Activated CD4-positive, alpha-beta T cell treated with anti-CD3 and anti-CD28 coated beads, Interleukin-2, Interleukin-4, amounts not matched to agents 100 ng/mL and 50 ng/mL, durations not matched to agents 16 hours and 8 hours (primary cell): ENCODE data around the gene FBXW5.
A peak's percentile ranks its signal among the peaks of the same experiment; 100 is the strongest.

Source experiments
- DNase-seq: peaks from one replicate; pipeline ENCODE4 v3.0.0-alpha.2; 2020; ENCODE audit warnings: low spot score

The FBXW5 gene

DNA sequence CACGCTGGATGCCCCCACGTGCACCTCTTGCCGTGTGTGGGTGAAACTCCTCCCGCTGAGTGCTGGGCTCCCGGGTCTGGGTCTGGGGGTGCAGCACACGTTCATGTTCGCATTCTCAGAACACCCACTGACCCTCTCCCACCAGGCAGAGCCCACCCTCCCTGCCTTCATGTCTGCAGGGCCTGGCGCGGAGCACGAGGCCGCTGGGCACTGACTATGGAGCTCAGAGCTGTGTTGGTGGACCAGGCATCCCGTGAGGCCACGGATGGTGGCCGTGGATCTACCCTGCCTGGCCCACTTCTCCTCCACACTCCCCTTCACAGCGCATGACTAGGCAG lies 16.4 kb upstream of the FBXW5 start:
- no peak for DNase-seq

DNA sequence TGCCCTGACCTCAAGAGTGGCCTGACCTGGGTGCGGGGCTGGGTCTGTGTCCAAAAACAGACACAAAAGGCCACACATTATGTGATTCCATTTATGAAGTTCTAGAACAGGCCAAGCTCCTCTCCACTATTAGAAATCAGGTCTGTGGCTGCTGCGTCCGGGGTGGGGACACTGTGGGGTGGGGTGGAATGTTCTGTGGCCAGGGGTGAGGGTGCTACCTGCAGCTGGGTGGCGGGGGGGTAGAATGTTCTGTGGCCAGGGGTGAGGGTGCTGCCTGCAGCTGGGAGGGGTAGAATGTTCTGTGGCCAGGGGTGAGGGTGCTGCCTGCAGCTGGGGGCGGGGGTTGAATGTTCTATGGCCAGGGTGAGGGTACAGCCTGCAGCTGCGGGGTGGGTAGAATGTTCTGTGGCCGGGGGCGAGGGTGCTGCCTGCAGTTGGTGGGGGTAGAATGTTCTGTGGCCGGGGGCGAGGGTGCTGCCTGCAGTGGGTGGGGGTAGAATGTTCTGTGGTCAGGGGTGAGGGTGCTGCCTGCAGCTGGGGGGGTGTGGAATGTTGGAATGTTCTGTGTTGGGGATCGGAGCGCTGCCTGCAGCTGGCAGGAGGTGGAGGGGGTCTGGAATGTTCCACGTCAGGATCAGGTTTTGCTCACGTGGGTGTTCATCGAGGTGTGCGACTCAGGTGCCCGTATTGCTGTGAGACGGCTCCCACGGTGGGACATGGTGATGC lies 15.8 kb upstream of the FBXW5 start:
- DNase-seq, result no peak

- DNase-seq, result no peak
Measured at GRCh38 chr9:136958898-136959850, 14.6 kb upstream of the FBXW5 start.

DNA sequence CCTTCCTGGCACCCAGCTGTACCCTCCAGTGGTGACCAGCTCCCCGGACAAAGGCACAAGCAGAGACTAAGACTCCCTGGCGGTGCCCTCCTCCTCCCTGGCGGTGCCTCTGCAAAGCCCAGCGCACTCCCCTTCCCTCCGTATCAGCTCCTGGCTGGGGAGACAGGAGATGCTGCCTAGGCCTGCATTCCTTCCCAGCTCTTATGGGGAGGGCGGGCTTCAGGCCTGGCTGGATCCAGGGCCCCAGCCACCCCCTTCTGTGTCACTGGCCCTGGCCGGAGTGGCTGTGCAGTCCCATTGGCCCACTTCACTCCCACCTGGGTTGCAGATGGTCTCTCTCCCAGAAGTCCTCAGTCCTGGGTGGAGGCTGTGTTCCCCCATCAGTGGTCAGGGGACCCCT lies 13.9 kb upstream of the FBXW5 start:
- no peak for DNase-seq

DNA sequence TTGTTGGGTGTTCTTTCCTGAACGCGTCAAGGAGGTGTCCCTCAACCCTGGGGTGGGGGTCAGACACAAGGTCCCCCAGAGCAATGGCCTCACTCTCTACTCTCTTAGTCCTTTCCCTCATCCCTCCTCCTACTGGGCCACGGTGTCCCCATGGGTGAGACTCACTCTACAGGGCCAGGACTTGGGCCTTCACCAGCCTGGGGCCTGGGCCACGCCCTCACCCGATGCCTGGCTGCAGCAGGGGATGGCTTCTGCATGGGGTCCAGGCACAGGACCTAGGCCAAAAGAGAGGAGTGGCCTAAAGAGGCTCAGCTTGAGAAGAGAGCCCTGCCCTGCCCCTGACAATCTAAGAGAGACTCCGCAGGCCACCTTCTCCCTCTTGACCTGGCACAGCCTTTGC lies 13.4 kb upstream of the FBXW5 start:
- DNase-seq, result no peak

DNA sequence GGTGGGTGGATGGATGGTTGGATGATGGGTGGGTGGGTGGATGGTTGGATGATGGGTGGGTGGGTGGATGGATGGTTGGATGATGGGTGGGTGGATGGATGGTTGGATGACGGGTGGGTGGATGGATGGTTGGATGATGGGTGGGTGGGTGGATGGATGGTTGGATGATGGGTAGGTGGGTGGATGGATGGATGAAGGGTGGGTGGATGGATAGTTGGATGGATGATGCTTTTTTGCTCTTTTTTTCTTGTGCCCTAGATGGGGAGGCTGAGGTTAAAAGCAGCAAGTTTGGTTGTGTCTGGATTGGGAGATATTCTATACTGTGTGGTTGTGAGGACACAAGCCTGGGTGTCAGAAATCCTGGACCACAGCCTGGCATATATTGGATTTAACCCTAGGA lies 12.9 kb upstream of the FBXW5 start:
- DNase-seq, result no peak

- DNase-seq, result no peak
Measured at GRCh38 chr9:136956604-136957003, 12.1 kb upstream of the FBXW5 start.

GRCh38 chr9:136955943-136956335 lies 11.4 kb upstream of the FBXW5 start:
- no peak for DNase-seq

GRCh38 chr9:136955202-136955942 lies 10.8 kb upstream of the FBXW5 start:
- no peak for DNase-seq

DNA sequence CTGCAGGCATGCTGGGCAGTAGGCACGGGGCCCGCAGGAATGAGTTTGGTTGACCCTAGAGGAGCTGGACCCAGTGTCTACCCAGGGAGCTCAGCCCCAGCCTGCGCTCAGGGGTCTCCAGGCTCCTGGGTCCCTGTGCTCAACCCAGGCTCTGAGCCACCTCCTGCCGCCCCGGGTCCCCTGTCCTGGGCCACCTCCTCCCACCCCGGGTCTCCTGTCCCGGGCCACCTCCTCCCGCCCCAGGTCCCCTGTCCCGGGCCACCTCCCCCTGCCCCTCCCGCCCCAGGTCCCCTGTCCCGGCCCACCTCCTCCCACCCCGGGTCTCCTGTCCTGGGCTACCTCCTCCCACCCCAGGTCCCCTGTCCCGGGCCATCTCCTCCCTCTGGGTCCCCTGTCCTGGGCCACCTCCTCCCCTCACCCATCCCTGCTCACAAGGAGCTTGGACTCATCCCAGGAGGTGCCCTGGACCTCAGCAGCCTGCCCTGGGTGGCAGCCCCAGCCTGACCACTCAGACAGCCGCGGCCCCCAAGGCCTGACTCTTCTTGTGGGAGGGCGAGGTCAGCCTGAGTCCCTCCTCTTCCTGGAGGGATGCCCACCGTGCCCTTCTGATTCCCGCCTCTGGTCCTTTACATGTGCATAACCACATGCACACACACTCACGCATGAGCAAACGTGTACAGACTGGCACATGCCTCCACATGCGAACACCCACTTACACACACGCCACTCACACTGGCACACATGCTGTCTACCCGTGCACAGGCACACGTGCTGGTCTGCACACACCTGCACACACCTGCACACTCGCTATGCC lies 9.9 kb upstream of the FBXW5 start:
- DNase-seq, result no peak

GRCh38 chr9:136953771-136954269 lies 9.3 kb upstream of the FBXW5 start:
- no peak for DNase-seq

DNA sequence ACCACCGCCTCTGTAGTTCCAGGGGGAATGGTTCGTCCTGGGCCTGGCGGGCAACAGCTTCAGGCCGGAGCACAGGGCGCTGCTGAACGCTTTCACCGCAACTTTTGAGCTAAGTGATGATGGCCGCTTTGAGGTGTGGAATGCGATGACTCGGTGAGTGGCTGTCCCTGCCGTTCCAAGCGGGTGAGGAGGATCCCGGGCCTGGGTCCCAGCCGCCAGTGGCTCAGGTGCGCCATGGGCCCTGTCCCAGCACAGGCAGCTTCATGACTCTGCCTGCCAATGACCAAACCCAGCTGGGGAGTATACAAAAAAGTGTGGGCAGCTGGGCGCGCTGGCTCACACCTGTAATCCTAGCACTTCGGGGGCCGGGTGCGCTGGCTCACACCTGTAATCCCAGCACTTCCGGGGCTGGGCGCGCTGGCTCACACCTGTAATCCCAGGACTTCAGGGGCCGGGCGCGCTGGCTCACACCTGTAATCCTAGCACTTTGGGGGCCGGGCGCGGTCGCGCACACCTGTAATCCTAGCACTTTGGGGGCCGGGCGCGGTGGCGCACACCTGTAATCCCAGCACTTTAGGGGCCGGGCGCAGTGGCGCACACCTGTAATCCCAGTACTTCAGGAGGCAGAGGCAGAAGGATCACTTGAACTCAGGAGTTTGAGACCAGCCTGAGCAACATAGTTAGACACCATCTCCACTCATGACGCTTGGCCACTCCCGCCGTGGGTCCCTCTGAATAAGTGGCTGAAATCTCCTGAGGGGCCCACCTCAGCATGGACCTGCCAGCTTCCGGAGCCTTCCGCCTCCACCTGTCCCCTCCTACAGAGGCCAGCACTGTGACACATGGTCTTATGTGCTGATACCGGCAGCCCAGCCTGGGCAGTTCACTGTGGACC lies 8.6 kb upstream of the FBXW5 start:
- DNase-seq, result no peak

DNA sequence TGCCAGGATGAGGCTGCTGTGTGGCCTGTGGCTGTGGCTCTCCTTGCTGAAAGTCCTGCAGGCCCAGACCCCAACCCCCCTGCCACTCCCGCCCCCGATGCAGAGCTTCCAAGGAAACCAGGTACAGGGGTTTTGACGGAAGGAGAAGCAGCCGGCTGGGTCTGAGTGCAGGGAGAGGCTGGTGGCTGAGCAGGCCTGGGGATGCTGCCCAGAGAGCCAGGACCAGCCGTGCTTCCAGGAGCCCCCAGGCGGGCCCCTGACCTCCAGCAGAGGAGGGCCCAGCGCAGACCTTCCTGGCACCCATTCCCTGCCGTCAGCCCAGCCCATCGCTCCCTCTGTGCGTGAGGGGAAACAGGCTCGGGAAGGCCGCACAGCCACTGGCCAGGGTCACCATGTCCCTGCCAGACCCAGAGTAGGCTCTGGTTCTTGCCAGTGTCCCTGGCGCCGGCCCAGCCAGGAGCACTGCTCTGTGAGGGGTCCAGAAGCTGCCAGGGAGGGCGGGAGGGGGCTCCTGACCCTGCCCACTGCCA lies 7.8 kb upstream of the FBXW5 start:
- DNase-seq, result no peak

DNA sequence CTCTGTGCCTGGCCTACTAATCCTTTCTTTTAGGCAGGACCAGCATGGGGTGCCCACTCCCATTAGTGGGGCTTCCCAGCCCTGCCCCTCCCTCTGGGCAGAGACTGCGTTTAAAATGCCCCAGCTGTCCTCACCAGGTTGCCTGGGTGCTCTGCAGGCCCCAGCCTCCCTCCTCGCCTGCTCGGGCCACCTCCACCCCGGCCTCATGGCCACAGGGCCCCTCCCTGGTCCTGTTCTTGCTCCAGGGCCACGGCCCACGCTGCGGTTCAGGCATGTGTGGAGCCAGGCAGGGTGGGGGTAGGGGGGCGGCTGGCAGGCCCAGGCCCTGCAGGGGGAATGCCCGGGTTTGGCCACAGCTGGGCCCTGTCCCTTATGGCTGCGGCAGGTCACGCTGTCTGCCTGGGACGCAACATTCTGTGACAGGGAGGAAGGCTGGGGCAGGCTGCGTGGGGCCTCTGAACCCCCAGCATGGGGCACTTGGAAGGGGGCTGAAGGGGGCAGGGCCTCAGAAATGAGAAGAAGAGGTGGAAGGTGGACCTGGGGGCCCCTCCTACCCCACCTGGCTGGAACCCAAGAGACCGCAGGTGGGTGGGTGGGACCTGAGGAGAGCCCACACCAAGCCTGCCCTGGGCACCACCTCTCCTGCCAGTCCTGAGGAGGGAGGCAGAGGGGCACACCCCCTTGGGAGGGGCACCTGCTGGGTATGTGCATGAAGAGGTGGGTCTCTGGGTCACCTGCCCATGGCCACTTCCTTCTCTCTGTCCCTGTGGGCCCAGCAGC lies 7.2 kb upstream of the FBXW5 start, which contains the start of gene LCN12:
Gene LCN12 (plus strand): TSS at position 733 of the 780 bp plus-strand sequence. CDS start 55 bp downstream, outside the sequence.
- no peak for DNase-seq

DNA sequence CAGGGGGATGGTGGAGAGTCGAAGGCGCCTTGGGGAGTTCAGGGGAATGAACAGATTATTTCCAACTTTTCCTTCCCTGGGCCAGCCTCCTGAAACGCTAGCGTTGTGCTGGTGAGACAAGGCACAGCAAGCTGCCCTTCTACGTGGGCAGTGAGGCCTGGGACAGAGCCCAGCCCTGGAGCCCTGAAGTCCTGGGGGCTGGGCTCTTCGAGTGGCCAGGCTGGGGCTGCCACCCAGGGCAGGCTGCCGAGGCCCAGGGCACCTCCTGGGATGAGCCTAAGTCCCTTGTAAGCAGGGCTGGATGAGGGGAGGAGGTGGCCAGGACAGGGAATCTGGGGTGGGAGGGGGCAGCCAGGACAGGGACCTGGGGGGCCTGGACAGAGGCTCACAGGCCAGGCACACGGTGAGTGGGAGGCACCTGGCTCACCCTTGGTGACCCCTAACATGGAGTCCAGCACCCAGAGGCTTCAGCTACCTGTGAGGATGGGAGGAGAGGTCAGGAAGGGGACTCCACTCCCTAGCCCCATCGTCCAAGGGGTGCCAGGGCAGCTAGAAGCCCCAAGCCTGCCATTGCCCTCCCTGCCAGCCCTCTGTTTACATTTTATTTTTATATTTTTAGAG lies 6.2 kb upstream of the FBXW5 start:
- DNase-seq, result no peak

DNA sequence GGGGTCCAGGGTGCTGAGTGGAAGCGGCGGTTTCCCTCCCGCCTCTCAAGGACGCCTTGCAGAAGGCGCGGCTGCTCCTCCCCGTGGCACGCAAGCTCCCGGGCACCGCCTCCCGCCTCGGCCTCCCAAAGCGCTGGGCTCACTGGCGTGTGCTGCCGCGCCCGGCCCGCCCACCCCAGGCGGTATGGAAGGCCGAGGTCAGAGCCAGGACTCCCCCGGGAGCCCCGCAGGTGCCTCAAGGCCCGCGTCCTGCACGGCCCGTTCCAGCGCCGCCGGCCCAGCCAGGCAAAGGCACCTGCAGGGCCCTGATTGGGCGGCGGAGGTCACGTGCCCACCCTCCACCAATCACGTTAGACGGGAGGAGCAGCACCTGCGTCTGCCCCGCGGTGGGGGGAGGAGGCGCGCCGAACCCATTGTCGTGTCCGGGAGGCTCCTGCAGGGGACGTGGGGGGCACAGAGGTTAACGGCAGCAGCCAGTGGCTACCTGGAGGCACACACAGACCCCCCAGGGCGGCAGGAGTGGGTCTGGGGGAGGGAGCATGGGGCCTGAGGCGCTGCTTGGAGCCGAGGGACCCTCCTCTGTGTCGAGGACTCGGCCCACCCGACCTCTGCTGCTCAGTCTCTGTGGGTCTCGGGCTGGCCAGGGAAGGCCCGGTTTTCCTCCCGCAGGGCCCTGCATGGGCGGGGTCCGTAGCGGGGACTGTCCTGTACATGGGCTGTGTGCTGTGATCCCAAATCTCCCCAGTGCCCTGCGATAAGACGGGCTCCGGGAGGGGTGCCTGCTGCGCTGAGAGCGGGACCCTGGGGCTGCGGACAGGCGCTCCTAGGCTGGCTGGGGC lies 5.5 kb upstream of the FBXW5 start:
- DNase-seq, result peak; percentile 97

- no peak for DNase-seq
Measured at GRCh38 chr9:136949239-136949816, 4.8 kb upstream of the FBXW5 start.
